ENCODE results near the gene GFRA1. TPM values are rescaled to one million over a fixed set of nuclear protein-coding genes. Genes with fewer than 3 reads are reported as not detected.

GFRA1 gene
- total and polyA plus RNA-seq, 4 donors, result 30.5 to 109 (median 55.1) TPM

- WGBS (ENCODE audit: insufficient coverage), result 74% methylated on average over 9 of the region's 9 CpGs
- Histone ChIP-seq H3K9me3 (ENCODE audit: control insufficient read depth, insufficient read depth, low read length) (no peaks in the 10 kb centered on the region), H3K4me1 (ENCODE audit: control insufficient read depth, insufficient read depth, low read length) (peaks cover 9% of the 10 kb centered on the region), H3K36me3 (ENCODE audit: control insufficient read depth, insufficient read depth, low read length) (no peaks in the 10 kb centered on the region), H3K4me3 (ENCODE audit: low read depth, low read length) (no peak overlapping the region), H3K27ac (ENCODE audit: low read depth, low read length) (no peak overlapping the region), H3K27me3 (ENCODE audit: control insufficient read depth, insufficient read depth, low read length) (no peaks in the 10 kb centered on the region)
- DNase-seq (ENCODE audit: low read depth in 4 of 6, low spot score in 6 of 6), result peak in 1 of 6 donors; percentile 67
These were observed 180.0 kb downstream of the GFRA1 start for GRCh38 chr10:116093031-116093430.

DNA sequence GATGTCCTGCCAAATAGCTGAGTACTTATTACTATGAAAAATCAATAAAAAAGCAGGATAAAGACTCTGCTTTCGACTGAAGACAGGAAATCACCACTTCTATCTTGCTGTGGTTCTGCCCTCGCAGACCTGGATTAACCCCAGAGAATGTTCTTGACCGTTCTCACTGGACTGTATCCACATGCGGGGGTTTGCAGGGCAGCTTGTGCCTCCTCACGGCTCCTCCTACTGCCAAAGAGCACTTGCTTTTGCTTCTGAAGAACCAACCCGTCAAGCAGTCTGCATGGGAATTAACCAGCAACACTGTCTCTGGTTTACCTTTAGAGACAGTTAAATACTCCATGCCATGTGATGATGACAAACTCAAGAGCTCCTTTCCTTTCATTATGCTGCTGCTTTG, 184.0 kb downstream of the GFRA1 start:
- no peaks in the 10 kb centered on the region for H3K27me3 ChIP-seq (ENCODE audit: control insufficient read depth, insufficient read depth, low read length)
- no peak for DNase-seq (ENCODE audit: low read depth in 4 of 6, low spot score in 6 of 6)
- no peak overlapping the region for H3K27ac ChIP-seq (ENCODE audit: low read depth, low read length)
- H3K4me1 ChIP-seq (ENCODE audit: control insufficient read depth, insufficient read depth, low read length), result no peaks in the 10 kb centered on the region
- WGBS (ENCODE audit: insufficient coverage), result 87% methylated on average over 6 of the region's 6 CpGs
- no peaks in the 10 kb centered on the region for H3K9me3 ChIP-seq (ENCODE audit: control insufficient read depth, insufficient read depth, low read length)
- H3K4me3 ChIP-seq (ENCODE audit: low read depth, low read length), result no peak overlapping the region
- no peaks in the 10 kb centered on the region for H3K36me3 ChIP-seq (ENCODE audit: control insufficient read depth, insufficient read depth, low read length)

DNA sequence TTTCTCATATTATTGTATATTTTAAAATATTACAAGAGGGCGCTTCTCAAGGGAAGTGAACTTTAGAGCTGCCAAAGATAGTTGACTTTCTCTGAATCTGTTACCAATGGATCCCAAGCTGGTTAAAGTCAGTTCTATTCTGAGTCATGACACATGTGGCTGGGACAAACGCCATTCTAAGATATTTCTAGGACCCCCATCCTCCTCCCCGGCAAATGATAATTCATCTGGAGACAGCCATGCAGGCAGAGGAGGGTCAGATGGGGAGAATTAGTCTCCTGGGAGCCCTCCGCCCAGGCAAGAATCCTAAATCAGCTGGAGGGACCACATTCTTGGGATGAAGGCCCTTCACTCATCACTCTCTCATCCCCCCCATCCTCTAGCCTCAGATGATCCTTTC, 187.7 kb downstream of the GFRA1 start:
- WGBS (ENCODE audit: insufficient coverage), result 80% methylated on average over 1 of the region's 4 CpGs

GRCh38 chr10:116084161-116084560, 188.8 kb downstream of the GFRA1 start:
- 95% methylated on average over 6 of the region's 6 CpGs for WGBS (ENCODE audit: insufficient coverage)

More for the DNA sequence above, 187.7 kb downstream of the GFRA1 start:
- Histone ChIP-seq H3K36me3 (ENCODE audit: control insufficient read depth, insufficient read depth, low read length) (no peaks in the 10 kb centered on the region), H3K9me3 (ENCODE audit: control insufficient read depth, insufficient read depth, low read length) (no peaks in the 10 kb centered on the region), H3K27me3 (ENCODE audit: control insufficient read depth, insufficient read depth, low read length) (no peaks in the 10 kb centered on the region), H3K4me1 (ENCODE audit: control insufficient read depth, insufficient read depth, low read length) (no peaks in the 10 kb centered on the region), H3K27ac (ENCODE audit: low read depth, low read length) (no peak overlapping the region), H3K4me3 (ENCODE audit: low read depth, low read length) (no peak overlapping the region)
- no peak for DNase-seq (ENCODE audit: low read depth in 4 of 6, low spot score in 6 of 6)

DNA sequence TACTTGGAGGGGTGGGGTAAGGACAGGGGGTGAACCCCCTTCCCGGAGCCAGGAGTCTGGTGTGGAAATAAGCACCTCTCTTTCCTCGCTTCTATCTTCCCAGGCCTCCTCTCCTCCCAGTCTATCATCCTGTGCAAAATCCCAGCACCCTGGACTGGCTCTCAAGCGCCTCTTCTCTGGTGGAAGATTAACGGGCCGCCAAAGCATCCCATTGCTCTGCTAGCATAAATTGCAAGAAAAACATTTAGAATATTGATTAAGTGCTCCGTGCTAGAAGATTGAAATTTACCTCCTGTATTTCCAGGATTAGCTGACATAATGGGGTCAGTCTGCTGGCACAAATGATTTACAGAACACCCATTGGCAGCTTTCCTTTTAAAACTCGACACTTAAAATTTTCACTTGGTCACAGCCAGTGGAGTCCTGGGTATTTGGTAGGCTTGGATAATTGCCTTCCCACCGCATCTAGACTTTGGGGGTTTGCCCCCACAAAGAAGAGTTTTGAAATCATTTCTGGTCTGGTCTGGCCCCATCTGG, 189.7 kb downstream of the GFRA1 start:
- no peaks in the 10 kb centered on the region for H3K9me3 ChIP-seq (ENCODE audit: control insufficient read depth, insufficient read depth, low read length)
- no peaks in the 10 kb centered on the region for H3K27me3 ChIP-seq (ENCODE audit: control insufficient read depth, insufficient read depth, low read length)
- H3K27ac ChIP-seq (ENCODE audit: low read depth, low read length), result no peak overlapping the region
- no peaks in the 10 kb centered on the region for H3K36me3 ChIP-seq (ENCODE audit: control insufficient read depth, insufficient read depth, low read length)
- no peaks in the 10 kb centered on the region for H3K4me1 ChIP-seq (ENCODE audit: control insufficient read depth, insufficient read depth, low read length)
- peak in 1 of 6 donors; percentile 51 for DNase-seq (ENCODE audit: low read depth in 4 of 6, low spot score in 6 of 6)
- 50% methylated on average over 1 of the region's 8 CpGs for WGBS (ENCODE audit: insufficient coverage)
- H3K4me3 ChIP-seq (ENCODE audit: low read depth, low read length), result no peak overlapping the region

More at GRCh38 chr10:116084161-116084560, 188.8 kb downstream of the GFRA1 start:
- Histone ChIP-seq H3K4me1 (ENCODE audit: control insufficient read depth, insufficient read depth, low read length) (no peaks in the 10 kb centered on the region), H3K4me3 (ENCODE audit: low read depth, low read length) (no peak overlapping the region), H3K9me3 (ENCODE audit: control insufficient read depth, insufficient read depth, low read length) (no peaks in the 10 kb centered on the region), H3K27me3 (ENCODE audit: control insufficient read depth, insufficient read depth, low read length) (no peaks in the 10 kb centered on the region), H3K27ac (ENCODE audit: low read depth, low read length) (no peak overlapping the region), H3K36me3 (ENCODE audit: control insufficient read depth, insufficient read depth, low read length) (no peaks in the 10 kb centered on the region)
- DNase-seq (ENCODE audit: low read depth in 4 of 6, low spot score in 6 of 6), result no peak

GRCh38 chr10:116082762-116083161, 190.2 kb downstream of the GFRA1 start:
- no peak for DNase-seq (ENCODE audit: low read depth in 4 of 6, low spot score in 6 of 6)
- Histone ChIP-seq H3K4me3 (ENCODE audit: low read depth, low read length) (no peak overlapping the region), H3K36me3 (ENCODE audit: control insufficient read depth, insufficient read depth, low read length) (no peaks in the 10 kb centered on the region), H3K4me1 (ENCODE audit: control insufficient read depth, insufficient read depth, low read length) (no peaks in the 10 kb centered on the region), H3K27me3 (ENCODE audit: control insufficient read depth, insufficient read depth, low read length) (no peaks in the 10 kb centered on the region), H3K27ac (ENCODE audit: low read depth, low read length) (no peak overlapping the region), H3K9me3 (ENCODE audit: control insufficient read depth, insufficient read depth, low read length) (no peaks in the 10 kb centered on the region)
- 86% methylated on average over 2 of the region's 3 CpGs for WGBS (ENCODE audit: insufficient coverage)

DNA sequence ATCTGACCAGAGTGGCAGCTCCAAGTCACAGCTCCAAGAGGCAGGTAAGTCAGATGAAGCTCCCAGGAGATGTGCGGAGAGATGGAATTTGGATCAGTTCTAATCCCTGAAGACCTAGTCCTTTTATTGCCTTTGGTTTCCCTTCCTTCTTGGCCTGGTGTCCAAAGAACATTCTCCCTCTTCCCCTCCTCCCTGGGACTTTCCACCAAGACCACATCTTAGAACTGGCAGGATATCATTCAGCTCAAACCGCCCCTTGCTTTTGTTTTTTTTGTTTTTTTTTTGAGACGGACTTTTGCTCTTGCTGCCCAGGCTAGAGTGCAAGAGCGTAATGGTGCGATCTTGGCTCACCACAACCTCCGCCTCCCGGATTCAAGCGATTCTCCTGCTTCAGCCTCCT, 190.8 kb downstream of the GFRA1 start:
- DNase-seq (ENCODE audit: low read depth in 4 of 6, low spot score in 6 of 6), result no peak
- Histone ChIP-seq H3K9me3 (ENCODE audit: control insufficient read depth, insufficient read depth, low read length) (no peaks in the 10 kb centered on the region), H3K36me3 (ENCODE audit: control insufficient read depth, insufficient read depth, low read length) (no peaks in the 10 kb centered on the region), H3K27me3 (ENCODE audit: control insufficient read depth, insufficient read depth, low read length) (no peaks in the 10 kb centered on the region), H3K4me3 (ENCODE audit: low read depth, low read length) (no peak overlapping the region), H3K27ac (ENCODE audit: low read depth, low read length) (no peak overlapping the region), H3K4me1 (ENCODE audit: control insufficient read depth, insufficient read depth, low read length) (no peaks in the 10 kb centered on the region)
- WGBS (ENCODE audit: insufficient coverage), result 95% methylated on average over 8 of the region's 8 CpGs

- Histone ChIP-seq H3K4me3 (ENCODE audit: low read depth, low read length) (no peak overlapping the region), H3K36me3 (ENCODE audit: control insufficient read depth, insufficient read depth, low read length) (no peaks in the 10 kb centered on the region), H3K27ac (ENCODE audit: low read depth, low read length) (no peak overlapping the region), H3K4me1 (ENCODE audit: control insufficient read depth, insufficient read depth, low read length) (no peaks in the 10 kb centered on the region), H3K27me3 (ENCODE audit: control insufficient read depth, insufficient read depth, low read length) (no peaks in the 10 kb centered on the region), H3K9me3 (ENCODE audit: control insufficient read depth, insufficient read depth, low read length) (no peaks in the 10 kb centered on the region)
- DNase-seq (ENCODE audit: low read depth in 4 of 6, low spot score in 6 of 6), result no peak
- WGBS (ENCODE audit: insufficient coverage), result 92% methylated on average over 2 of the region's 4 CpGs
These were observed 192.5 kb downstream of the GFRA1 start for GRCh38 chr10:116080553-116080952.

- Histone ChIP-seq H3K9me3 (ENCODE audit: control insufficient read depth, insufficient read depth, low read length) (no peaks in the 10 kb centered on the region), H3K4me3 (ENCODE audit: low read depth, low read length) (no peak overlapping the region), H3K4me1 (ENCODE audit: control insufficient read depth, insufficient read depth, low read length) (peaks cover 2% of the 10 kb centered on the region), H3K36me3 (ENCODE audit: control insufficient read depth, insufficient read depth, low read length) (no peaks in the 10 kb centered on the region), H3K27me3 (ENCODE audit: control insufficient read depth, insufficient read depth, low read length) (no peaks in the 10 kb centered on the region), H3K27ac (ENCODE audit: low read depth, low read length) (no peak overlapping the region)
- no peak for DNase-seq (ENCODE audit: low read depth in 4 of 6, low spot score in 6 of 6)
- 98% methylated on average over 8 of the region's 9 CpGs for WGBS (ENCODE audit: insufficient coverage)
These were observed 193.7 kb downstream of the GFRA1 start for GRCh38 chr10:116079355-116079754.

DNA sequence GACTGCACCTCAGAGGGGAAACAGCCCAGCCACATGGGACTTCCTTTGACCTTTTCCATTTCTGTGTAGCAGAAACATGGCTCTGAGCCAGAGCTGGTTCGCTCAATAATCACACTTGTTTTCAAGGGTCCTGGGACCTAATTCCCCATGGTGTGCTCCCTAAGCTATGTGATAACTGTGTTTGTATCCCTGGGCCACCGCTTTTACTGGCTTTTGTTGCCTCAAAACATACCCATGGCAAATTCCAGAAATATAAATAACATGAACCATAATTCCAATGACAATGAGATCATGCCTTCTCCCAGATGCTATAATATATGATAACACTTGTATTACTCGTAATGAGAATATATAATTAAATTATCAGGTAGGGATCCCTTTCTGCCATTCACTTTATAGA, 196.4 kb downstream of the GFRA1 start:
- Histone ChIP-seq H3K4me3 (ENCODE audit: low read depth, low read length) (no peak overlapping the region), H3K27ac (ENCODE audit: low read depth, low read length) (no peak overlapping the region), H3K36me3 (ENCODE audit: control insufficient read depth, insufficient read depth, low read length) (no peaks in the 10 kb centered on the region), H3K27me3 (ENCODE audit: control insufficient read depth, insufficient read depth, low read length) (no peaks in the 10 kb centered on the region), H3K4me1 (ENCODE audit: control insufficient read depth, insufficient read depth, low read length) (peaks cover 12% of the 10 kb centered on the region), H3K9me3 (ENCODE audit: control insufficient read depth, insufficient read depth, low read length) (no peaks in the 10 kb centered on the region)
- WGBS (ENCODE audit: insufficient coverage), result 86% methylated on average over 1 of the region's 3 CpGs
- DNase-seq (ENCODE audit: low read depth in 4 of 6, low spot score in 6 of 6), result no peak

Measured in spinal cord (tissue), 10 donors.